HL-60 (cell line): ENCODE measurements around the gene SH3D19.
"Not testable (repeated sequence)": the region's sequence is repeated elsewhere in the genome, so short reads cannot be mapped to it uniquely, and the experiment has no call there.

Source experiments
- DNase-seq, 2 experiments: peaks; one replicate each; pipeline ENCODE4 v3.0.0-alpha.2; 2010 to 2020; ENCODE audit warnings: low read depth in 1 of 2, low spot score in 1 of 2
- H3K27ac ChIP-seq: fragments of 250-450 bp; sonication (Bioruptor Pico); replicated peaks from 2 replicates; pipeline ENCODE4 v1.5.1; 2020; ENCODE audit warnings: mild to moderate bottlenecking, moderate library complexity
- H3K27me3 ChIP-seq: fragments of 250-450 bp; sonication (Bioruptor Pico); 2 replicates; pipeline ENCODE4 v1.5.1; 2021; ENCODE audit warnings: mild to moderate bottlenecking, moderate library complexity; ENCODE audit not compliant: insufficient read depth, poor library complexity, severe bottlenecking
- H3K4me3 ChIP-seq: replicated peaks from 2 replicates; pipeline ENCODE4 v1.5.1; 2011; ENCODE audit warnings: mild to moderate bottlenecking, control low read depth, low read length; ENCODE audit not compliant: insufficient read depth
- CTCF ChIP-seq: IDR thresholded peaks from one replicate; pipeline ENCODE4 v1.5.1; 2011; ENCODE audit warnings: low read length, control low read depth, inconsistent platforms; ENCODE audit not compliant: insufficient read depth
- GABPA ChIP-seq: IDR thresholded peaks from 2 replicates; pipeline ENCODE4 v1.6.1; 2012; ENCODE audit warnings: low read depth
- POLR2AphosphoS5 ChIP-seq: IDR thresholded peaks from 2 replicates; pipeline ENCODE4 v1.6.1; 2012; ENCODE audit warnings: low read depth
- REST ChIP-seq: IDR thresholded peaks from 2 replicates; pipeline ENCODE4 v1.6.1; 2012; ENCODE audit warnings: low read depth; ENCODE audit not compliant: insufficient replicate concordance
- SPI1 ChIP-seq: IDR thresholded peaks from 2 replicates; pipeline ENCODE4 v1.6.1; 2012; ENCODE audit warnings: low read depth, mild to moderate bottlenecking, borderline replicate concordance

The SH3D19 gene

GRCh38 chr4:151091047-151091446, 234.4 kb downstream of the SH3D19 start:
- Histone ChIP-seq H3K27ac (no peak overlapping the region), H3K4me3 (no peak overlapping the region), H3K27me3 (no peaks in the 10 kb centered on the region)
- DNase-seq: no peak
- TF ChIP-seq GABPA (no peak), CTCF (no peak), SPI1 (no peak), POLR2AphosphoS5 (no peak)

GRCh38 chr4:151087467-151087866, 237.9 kb downstream of the SH3D19 start:
- Histone ChIP-seq H3K27ac (no peak overlapping the region), H3K27me3 (no peaks in the 10 kb centered on the region), H3K4me3 (no peak overlapping the region)
- TF ChIP-seq POLR2AphosphoS5: no peak
- no peak for DNase-seq

GRCh38 chr4:151077978-151078377, 247.4 kb downstream of the SH3D19 start:
- H3K4me3 ChIP-seq, DNase-seq, H3K27ac ChIP-seq, H3K27me3 ChIP-seq: not testable (repeated sequence)

- no peaks in the 10 kb centered on the region for H3K27me3 ChIP-seq
- H3K27ac ChIP-seq: no peak overlapping the region
- H3K4me3 ChIP-seq: no peak overlapping the region
- TF ChIP-seq REST: no peak
- no peak for TF ChIP-seq CTCF
- no peak for TF ChIP-seq GABPA
- no peak for TF ChIP-seq POLR2AphosphoS5
- TF ChIP-seq SPI1: no peak
- DNase-seq: no peak
These were observed 250.9 kb downstream of the SH3D19 start for GRCh38 chr4:151074416-151074916.
